HEK293T (cell line): ENCODE results near the gene MAN1B1.

Experiments
- CTCF ChIA-PET: fragments of 350-600 bp; formaldehyde crosslinking; extraction: SDS; loops from one replicate; lab custom pipeline; 2021; ENCODE audit warnings: antibody characterized with exemption, inconsistent platforms; lab: Yijun Ruan, JAX
- POLR2A ChIA-PET: fragments of 350-600 bp; formaldehyde crosslinking; extraction: SDS; loops from one replicate; lab custom pipeline; 2020; ENCODE audit warnings: antibody characterized with exemption, inconsistent platforms; lab: Yijun Ruan, JAX
- DNase-seq: peaks from one replicate; pipeline ENCODE4 v3.0.0; 2012; ENCODE audit warnings: mixed read lengths; ENCODE audit errors: extremely low spot score
- ARNT ChIP-seq: fragments of 450-650 bp; IDR thresholded peaks from 2 replicates; pipeline ENCODE4 v1.6.1; 2017; ENCODE audit warnings: mild to moderate bottlenecking
- BHLHE40 ChIP-seq: fragments of 450-650 bp; IDR thresholded peaks from 2 replicates; pipeline ENCODE4 v1.6.1; 2016; ENCODE audit warnings: mild to moderate bottlenecking, moderate library complexity, borderline replicate concordance
- CTBP1 ChIP-seq: fragments of 450-650 bp; IDR thresholded peaks from 2 replicates; pipeline ENCODE4 v1.6.1; 2016; ENCODE audit warnings: borderline replicate concordance
- ELF4 ChIP-seq: fragments of 450-650 bp; IDR thresholded peaks from 2 replicates; pipeline ENCODE4 v1.6.1; 2017; ENCODE audit warnings: antibody characterized with exemption
- FOXA1 ChIP-seq: fragments of 450-650 bp; IDR thresholded peaks from 2 replicates; pipeline ENCODE4 v1.6.1; 2016; ENCODE audit warnings: mild to moderate bottlenecking
- FOXK2 ChIP-seq: fragments of 450-650 bp; IDR thresholded peaks from 2 replicates; pipeline ENCODE4 v1.6.1; 2016; ENCODE audit warnings: mild to moderate bottlenecking
- FOXM1 ChIP-seq: fragments of 450-650 bp; IDR thresholded peaks from 2 replicates; pipeline ENCODE4 v1.6.1; 2017; ENCODE audit warnings: mild to moderate bottlenecking, borderline replicate concordance
- HDGF ChIP-seq: fragments of 450-650 bp; IDR thresholded peaks from 2 replicates; pipeline ENCODE4 v1.6.1; 2017; ENCODE audit warnings: antibody characterized with exemption, borderline replicate concordance
- L3MBTL2 ChIP-seq: fragments of 450-650 bp; conservative IDR thresholded peaks from 2 replicates; pipeline ENCODE4 v1.6.1; 2016; ENCODE audit warnings: mild to moderate bottlenecking
- LEF1 ChIP-seq: fragments of 450-650 bp; IDR thresholded peaks from 2 replicates; pipeline ENCODE4 v1.6.1; 2017; ENCODE audit warnings: mild to moderate bottlenecking, borderline replicate concordance
- NFRKB ChIP-seq: fragments of 450-650 bp; IDR thresholded peaks from 2 replicates; pipeline ENCODE4 v1.6.1; 2016; ENCODE audit warnings: mild to moderate bottlenecking, moderate library complexity
- PKNOX1 ChIP-seq: fragments of 450-650 bp; IDR thresholded peaks from 2 replicates; pipeline ENCODE4 v1.6.1; 2016
- SP1 ChIP-seq: fragments of 450-650 bp; IDR thresholded peaks from 2 replicates; pipeline ENCODE4 v1.6.1; 2017
- SUZ12 ChIP-seq: fragments of 450-650 bp; IDR thresholded peaks from 2 replicates; pipeline ENCODE4 v1.6.1; 2016; ENCODE audit warnings: mild to moderate bottlenecking
- TARDBP ChIP-seq: fragments of 450-650 bp; IDR thresholded peaks from 2 replicates; pipeline ENCODE4 v1.6.1; 2016
- ZNF384 ChIP-seq: fragments of 450-650 bp; IDR thresholded peaks from 2 replicates; pipeline ENCODE4 v1.6.1; 2016

The MAN1B1 gene

GRCh38 chr9:137084526-137084925, 2.3 kb upstream of the MAN1B1 start:
- CTCF ChIA-PET = no interaction called here
- TF ChIP-seq LEF1 (no peak), HDGF (no peak), SUZ12 (no peak), CTBP1 (no peak), ARNT (no peak), BHLHE40 (no peak), FOXK2 (no peak), PKNOX1 (no peak), TARDBP (no peak), ZNF384 (no peak), FOXA1 (no peak), SP1 (no peak), L3MBTL2 (no peak), ELF4 (no peak), NFRKB (no peak), FOXM1 (no peak)
- no peak for DNase-seq
- POLR2A ChIA-PET = interaction anchor here (1.1 to 1.9 kb wide), 2 partner anchors 14 to 45 kb away, joined by 3 to 7 read pairs; partner anchors contain the start of gene SAPCD2

GRCh38 chr9:137085920-137086530, 760 bp upstream of the MAN1B1 start:
- POLR2A ChIA-PET = interaction anchor here (0.7 to 2.4 kb wide), 24 partner anchors 9 to 311 kb away, joined by 3 to 27 read pairs (median 4); partner anchors contain the start of genes ANAPC2, LRRC26, RNF224 and SAPCD2
- CTCF ChIA-PET = interaction anchor here (0.6 to 1.6 kb wide), 8 partner anchors 9 to 140 kb away, joined by 3 to 8 read pairs (median 4); partner anchors contain the start of genes ABCA2 and UAP1L1
- DNase-seq = no peak
- no peak for TF ChIP-seq FOXK2
- no peak for TF ChIP-seq ZNF384
- no peak for TF ChIP-seq HDGF
- TF ChIP-seq L3MBTL2 = peak; percentile 38
- TF ChIP-seq LEF1 = no peak

GRCh38 chr9:137087409-137087925, 682 bp downstream of the MAN1B1 start:
- DNase-seq = no peak
- ChIA-PET CTCF (interaction anchor here (1.2 to 1.6 kb wide), 3 partner anchors 20 to 41 kb away, joined by 6 to 8 read pairs (median 6); no protein-coding TSS in a partner anchor), POLR2A (interaction anchor here (1.0 to 2.4 kb wide), 15 partner anchors 8 to 153 kb away, joined by 3 to 27 read pairs (median 4); partner anchors contain the start of genes LRRC26, SAPCD2 and TUBB4B)
- TF ChIP-seq NFRKB = no peak
- TF ChIP-seq FOXM1 = no peak
- TF ChIP-seq ELF4 = no peak
- TF ChIP-seq FOXK2 = no peak
- TF ChIP-seq FOXA1 = no peak
- no peak for TF ChIP-seq CTBP1
- TF ChIP-seq SUZ12 = no peak
- TF ChIP-seq SP1 = no peak
- no peak for TF ChIP-seq BHLHE40
- TF ChIP-seq ARNT = no peak
- TF ChIP-seq L3MBTL2 = no peak
- TF ChIP-seq TARDBP = no peak
- no peak for TF ChIP-seq LEF1
- no peak for TF ChIP-seq PKNOX1
- TF ChIP-seq ZNF384 = no peak

GRCh38 chr9:137088121-137088520, 1.3 kb downstream of the MAN1B1 start:
- no peak for DNase-seq
- no peak for TF ChIP-seq L3MBTL2
- no peak for TF ChIP-seq LEF1
- no peak for TF ChIP-seq PKNOX1
- TF ChIP-seq ZNF384 = no peak
- TF ChIP-seq SUZ12 = no peak
- TF ChIP-seq HDGF = no peak
- no peak for TF ChIP-seq BHLHE40
- TF ChIP-seq CTBP1 = no peak
- no peak for TF ChIP-seq ELF4
- TF ChIP-seq FOXM1 = no peak
- TF ChIP-seq FOXA1 = no peak
- TF ChIP-seq TARDBP = no peak
- no peak for TF ChIP-seq FOXK2
- no peak for TF ChIP-seq ARNT
- TF ChIP-seq SP1 = no peak
- TF ChIP-seq NFRKB = no peak
- ChIA-PET CTCF (interaction anchor here (1.0 kb wide), 1 partner anchor 41 kb away, joined by 3 read pairs; no protein-coding TSS in a partner anchor), POLR2A (interaction anchor here (1.0 to 1.1 kb wide), 2 partner anchors 9 to 153 kb away, joined by 3 to 4 read pairs; partner anchors contain the start of gene TUBB4B)

- ChIA-PET POLR2A (interaction anchor here (1.6 kb wide), 1 partner anchor 19 kb away, joined by 4 read pairs; the partner anchor contains the start of gene SAPCD2), CTCF (interaction anchor here (1.0 kb wide), 1 partner anchor 42 kb away, joined by 3 read pairs; no protein-coding TSS in a partner anchor)
- no peak for DNase-seq
- TF ChIP-seq LEF1 = no peak
- TF ChIP-seq FOXM1 = no peak
- TF ChIP-seq SP1 = no peak
- no peak for TF ChIP-seq PKNOX1
- no peak for TF ChIP-seq SUZ12
- TF ChIP-seq L3MBTL2 = no peak
- no peak for TF ChIP-seq CTBP1
Observed at GRCh38 chr9:137089232-137089947, 2.6 kb downstream of the MAN1B1 start.
